Dedifferentiated amniotic fluid mesenchymal stem cell (primary cell): ENCODE data around the gene CCL26.
"Not testable (repeated sequence)": the region's sequence is repeated elsewhere in the genome, so short reads cannot be mapped to it uniquely, and the experiment has no call there.

Experiments used
- DNase-seq: peaks from one replicate; pipeline ENCODE4 v3.0.0-alpha.2; 2016; ENCODE audit errors: extremely low spot score

CCL26 gene

GRCh38 chr7:75792567-75792966, 20.6 kb upstream of the CCL26 start:
- not testable (repeated sequence) for DNase-seq

- DNase-seq, result no peak
These were observed 17.4 kb upstream of the CCL26 start for GRCh38 chr7:75789361-75789924.

GRCh38 chr7:75788154-75788847, 16.3 kb upstream of the CCL26 start:
- not testable (repeated sequence) for DNase-seq

GRCh38 chr7:75783058-75783457, 11.0 kb upstream of the CCL26 start:
- DNase-seq, result not testable (repeated sequence)

GRCh38 chr7:75780647-75781273, 8.7 kb upstream of the CCL26 start:
- DNase-seq, result not testable (repeated sequence)

GRCh38 chr7:75779516-75779915, 7.5 kb upstream of the CCL26 start:
- DNase-seq, result not testable (repeated sequence)

GRCh38 chr7:75779035-75779434, 7.0 kb upstream of the CCL26 start:
- not testable (repeated sequence) for DNase-seq

GRCh38 chr7:75776295-75776971, 4.4 kb upstream of the CCL26 start:
- peak; percentile 59 for DNase-seq

- DNase-seq, result not testable (repeated sequence)
These were observed 1.9 kb upstream of the CCL26 start for GRCh38 chr7:75773958-75774357.

GRCh38 chr7:75771224-75771623, 787 bp downstream of the CCL26 start:
- DNase-seq, result no peak

GRCh38 chr7:75762350-75762917, 9.6 kb downstream of the CCL26 start:
- peak; percentile 77 for DNase-seq

- not testable (repeated sequence) for DNase-seq
These were observed 10.2 kb downstream of the CCL26 start for GRCh38 chr7:75761801-75762200.

- peak; percentile 38 for DNase-seq
These were observed 13.5 kb downstream of the CCL26 start for GRCh38 chr7:75758491-75758890.

- no peak for DNase-seq
These were observed 14.2 kb downstream of the CCL26 start for GRCh38 chr7:75757860-75758259.

- no peak for DNase-seq
These were observed 14.9 kb downstream of the CCL26 start for GRCh38 chr7:75756991-75757676.

- no peak for DNase-seq
These were observed 15.6 kb downstream of the CCL26 start for GRCh38 chr7:75756206-75756990.

GRCh38 chr7:75743455-75743859, 28.6 kb downstream of the CCL26 start:
- no peak for DNase-seq

- DNase-seq, result no peak
These were observed 31.0 kb downstream of the CCL26 start for GRCh38 chr7:75740846-75741497.

- DNase-seq, result peak; percentile 48
These were observed 32.0 kb downstream of the CCL26 start for GRCh38 chr7:75739796-75740672.
